Spleen (tissue), 11 donors: Measurements from ENCODE around the gene ZNF700. TPM values are rescaled to one million over a fixed set of nuclear protein-coding genes. Genes with fewer than 3 reads are reported as not detected.
A peak's percentile ranks its signal among the peaks of the same experiment; 100 is the strongest.
"Not testable (repeated sequence)": the region's sequence is repeated elsewhere in the genome, so short reads cannot be mapped to it uniquely, and the experiment has no call there.

ENCODE experiments used
- DNase-seq: peaks from one replicate; pipeline ENCODE4 v3.0.0-alpha.2; 2020
- H3K27ac ChIP-seq, 8 donors: fragments of 200-600 bp; sonication (generic) in 7 of 8; 1 replicate in 4 of 8; 2 replicates in 4 of 8; pipeline versions ENCODE4 v1.5.0 to v1.8.0; 2016 to 2021; ENCODE audit warnings: inconsistent platforms in 4 of 8, mild to moderate bottlenecking in 4 of 8, moderate library complexity in 1 of 8
- H3K27me3 ChIP-seq, 7 donors: fragments of 200-600 bp; sonication (generic) in 6 of 7; replicated peaks in 1 of 7; 1 replicate in 4 of 7; 2 replicates in 3 of 7; pipeline versions ENCODE4 v1.5.0 to v1.8.0; 2016 to 2021; ENCODE audit warnings: inconsistent platforms in 3 of 7, mild to moderate bottlenecking in 1 of 7
- H3K36me3 ChIP-seq, 6 donors: fragments of 200-600 bp; sonication (generic) in 5 of 6; 1 replicate in 4 of 6; 2 replicates in 2 of 6; pipeline versions ENCODE4 v1.5.0 to v1.8.0; 2016 to 2021; ENCODE audit warnings: inconsistent platforms in 2 of 6
- H3K4me1 ChIP-seq, 6 donors: fragments of 200-600 bp; sonication (generic) in 5 of 6; 1 replicate in 3 of 6; 2 replicates in 3 of 6; pipeline versions ENCODE4 v1.5.0 to v1.8.0; 2016 to 2021; ENCODE audit warnings: inconsistent platforms in 3 of 6
- H3K4me3 ChIP-seq, 8 donors: fragments of 200-600 bp; sonication (generic) in 7 of 8; 1 replicate in 4 of 8; 2 replicates in 4 of 8; pipeline versions ENCODE4 v1.5.0 to v1.8.0; 2016 to 2021; ENCODE audit warnings: inconsistent platforms in 4 of 8, mild to moderate bottlenecking in 4 of 8, moderate library complexity in 2 of 8
- H3K9me3 ChIP-seq, 8 donors: fragments of 200-600 bp; sonication (generic) in 7 of 8; 1 replicate in 4 of 8; 2 replicates in 4 of 8; pipeline versions ENCODE4 v1.5.0 to v1.8.0; 2016 to 2021; ENCODE audit warnings: inconsistent platforms in 4 of 8
- POLR2A ChIP-seq, 3 donors: fragments of 450-650 bp; IDR thresholded peaks; one replicate each; pipeline ENCODE4 v1.5.1; 2017; ENCODE audit warnings: antibody characterized with exemption in 3 of 3, mild to moderate bottlenecking in 1 of 3
- POLR2AphosphoS5 ChIP-seq, 3 donors: sonication (generic); formaldehyde crosslinking; IDR thresholded peaks; one replicate each; pipeline ENCODE4 v1.5.1; 2017; ENCODE audit warnings: antibody characterized with exemption in 3 of 3
- WGBS, 5 donors: extraction: QIAGEN DNeasy Blood & Tissue Kit in 3 of 5; methylation state at CpG; one replicate each; pipeline versions ENCODE4 v1.1.5 to v1.1.7; 2013 to 2018; 5-methylcytosine and 5-hydroxymethylcytosine counted together
- intact Hi-C: fragments of 100-400 bp; cut with DNase I; formaldehyde crosslinking; loops from one replicate; pipeline ENCODE4 v1.15.0; 2023; ENCODE audit warnings: low total_unique reads
- polyA plus RNA-seq, 3 donors: library from polyadenylated mRNA; stranded (reverse); fragments of 200-250 nt; gene quantifications; one replicate each; pipeline ENCODE4 v1.2.1, GENCODE V29; 2013
- total RNA-seq, 7 donors: library from RNA; depleted of rRNA in 3 of 7; stranded (reverse); fragments of >200 nt in 3 of 7; fragmentation: NEBNext Ultra II Directional in 4 of 7; extraction: Animal tissue kit (Norgen Biotek cat#: 25700) in 4 of 7; gene quantifications; one replicate each; pipeline versions ENCODE4 v1.1.0 to v1.2.1, GENCODE V29; 2016 to 2021
- TF ChIP-seq, protein P1 (sequence below), 11 experiments: fragments of 200-600 bp in 7 of 11; fragments of 450-650 bp in 4 of 11; sonication (generic) in 4 of 11; IDR thresholded peaks in 8 of 11; conservative IDR thresholded peaks in 3 of 11; 1 replicate in 7 of 11; 2 replicates in 4 of 11; pipeline versions ENCODE4 v1.4.0 to v1.8.0; 2016 to 2021; ENCODE audit warnings: antibody characterized with exemption in 11 of 11, inconsistent platforms in 4 of 11, mild to moderate bottlenecking in 1 of 11
- donor health status: healthy with polysubstance abuse.
- donor health status: DM: no; HTN: no; CAD: no; lungs with moderate emphysema.
- donor health status: DM: no; HTN: no; CAD: no.
- donor health status: Bipolar disorder and iron deficiency.
- donor health status: healthy.
- donor health status: DM: no; HTN: no; CAD: no.
- donor health status: DM: yes; HTN: yes; CAD: no.

ZNF700 gene
- total and polyA plus RNA-seq, 10 donors: 12.2 to 34.0 (median 24.3) TPM

- no peaks in the 10 kb centered on the region for H3K4me1 ChIP-seq
- intact Hi-C loops: no loop called here
- H3K36me3 ChIP-seq: peaks cover 38 to 92% (median 65%) of the 10 kb centered on the region in 6 donors
- 94 to 99% (median 98%) methylated on average over 4 of the region's 4 CpGs for WGBS, 5 donors
- TF ChIP-seq POLR2AphosphoS5 (IDR thresholded peaks at IDR 0.05): no peak
- no peaks in the 10 kb centered on the region for H3K27me3 ChIP-seq
- H3K4me3 ChIP-seq: peak overlapping the region in 1 of 8 donors; percentile 4
- H3K27ac ChIP-seq: no peak overlapping the region
- peaks cover 53 to 100% (median 100%) of the 10 kb centered on the region in 8 donors for H3K9me3 ChIP-seq
- DNase-seq: no peak
These were observed 24.3 kb downstream of the ZNF700 start for GRCh38 chr19:11949201-11949600.

DNA sequence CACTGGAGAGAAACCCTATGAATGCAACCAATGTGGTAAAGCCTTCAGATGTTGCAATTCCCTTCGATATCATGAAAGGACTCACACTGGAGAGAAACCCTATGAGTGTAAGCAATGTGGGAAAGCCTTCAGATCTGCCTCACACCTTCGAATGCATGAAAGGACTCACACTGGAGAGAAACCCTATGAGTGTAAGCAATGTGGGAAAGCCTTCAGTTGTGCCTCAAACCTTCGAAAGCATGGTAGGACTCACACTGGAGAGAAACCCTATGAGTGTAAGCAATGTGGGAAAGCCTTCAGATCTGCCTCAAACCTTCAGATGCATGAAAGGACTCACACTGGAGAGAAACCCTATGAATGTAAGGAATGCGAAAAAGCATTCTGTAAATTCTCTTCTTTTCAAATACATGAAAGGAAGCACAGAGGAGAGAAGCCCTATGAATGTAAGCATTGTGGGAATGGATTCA lies 24.7 kb downstream of the ZNF700 start:
- Histone ChIP-seq H3K4me3 (peak overlapping the region in 1 of 8 donors; percentile 4), H3K36me3 (peaks cover 36 to 88% (median 61%) of the 10 kb centered on the region in 6 donors)
- H3K27ac ChIP-seq: not testable (repeated sequence)

DNA sequence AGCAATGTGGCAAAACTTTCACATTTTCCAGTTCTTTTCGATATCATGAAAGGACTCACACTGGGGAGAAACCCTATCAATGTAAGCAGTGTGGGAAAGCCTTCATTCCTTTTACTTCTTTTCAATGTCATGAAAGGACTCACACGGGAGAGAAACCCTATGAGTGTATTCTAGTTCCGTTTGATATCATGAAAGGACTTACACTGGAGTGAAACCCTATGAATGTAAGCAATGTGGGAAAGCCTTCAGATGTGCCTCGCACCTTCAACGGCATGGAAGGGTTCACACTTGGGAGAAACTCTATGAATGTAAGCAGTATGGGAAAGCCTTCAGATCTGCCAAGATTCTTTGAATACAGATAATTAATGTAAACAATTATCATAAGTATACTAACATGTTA lies 25.4 kb downstream of the ZNF700 start:
- DNase-seq: no peak
- Histone ChIP-seq H3K27ac (no peak overlapping the region), H3K4me1 (no peaks in the 10 kb centered on the region), H3K4me3 (peak overlapping the region in 1 of 8 donors; percentile 4), H3K27me3 (no peaks in the 10 kb centered on the region), H3K9me3 (peaks cover 42 to 100% (median 100%) of the 10 kb centered on the region in 8 donors), H3K36me3 (peaks cover 30 to 81% (median 55%) of the 10 kb centered on the region in 6 donors)
- intact Hi-C loops: no loop called here
- WGBS, 5 donors: 95 to 98% (median 97%) methylated on average over 5 of the region's 5 CpGs
- TF ChIP-seq POLR2AphosphoS5 (IDR thresholded peaks at IDR 0.05) (no peak), POLR2A (IDR thresholded peaks at IDR 0.05) (no peak)
- TF ChIP-seq, protein P1, sequence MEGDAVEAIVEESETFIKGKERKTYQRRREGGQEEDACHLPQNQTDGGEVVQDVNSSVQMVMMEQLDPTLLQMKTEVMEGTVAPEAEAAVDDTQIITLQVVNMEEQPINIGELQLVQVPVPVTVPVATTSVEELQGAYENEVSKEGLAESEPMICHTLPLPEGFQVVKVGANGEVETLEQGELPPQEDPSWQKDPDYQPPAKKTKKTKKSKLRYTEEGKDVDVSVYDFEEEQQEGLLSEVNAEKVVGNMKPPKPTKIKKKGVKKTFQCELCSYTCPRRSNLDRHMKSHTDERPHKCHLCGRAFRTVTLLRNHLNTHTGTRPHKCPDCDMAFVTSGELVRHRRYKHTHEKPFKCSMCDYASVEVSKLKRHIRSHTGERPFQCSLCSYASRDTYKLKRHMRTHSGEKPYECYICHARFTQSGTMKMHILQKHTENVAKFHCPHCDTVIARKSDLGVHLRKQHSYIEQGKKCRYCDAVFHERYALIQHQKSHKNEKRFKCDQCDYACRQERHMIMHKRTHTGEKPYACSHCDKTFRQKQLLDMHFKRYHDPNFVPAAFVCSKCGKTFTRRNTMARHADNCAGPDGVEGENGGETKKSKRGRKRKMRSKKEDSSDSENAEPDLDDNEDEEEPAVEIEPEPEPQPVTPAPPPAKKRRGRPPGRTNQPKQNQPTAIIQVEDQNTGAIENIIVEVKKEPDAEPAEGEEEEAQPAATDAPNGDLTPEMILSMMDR (IDR thresholded peaks at IDR 0.05 in 8 of 11, conservative IDR thresholded peaks at IDR 0.05 in 3 of 11): no peak

More for the DNA sequence above, 24.7 kb downstream of the ZNF700 start:
- H3K4me1 ChIP-seq, H3K27me3 ChIP-seq, DNase-seq, intact Hi-C loops: not testable (repeated sequence)
- H3K9me3 ChIP-seq: peaks cover 49 to 100% (median 100%) of the 10 kb centered on the region in 8 donors
- 96 to 98% (median 97%) methylated on average over 4 of the region's 4 CpGs for WGBS, 5 donors

DNA sequence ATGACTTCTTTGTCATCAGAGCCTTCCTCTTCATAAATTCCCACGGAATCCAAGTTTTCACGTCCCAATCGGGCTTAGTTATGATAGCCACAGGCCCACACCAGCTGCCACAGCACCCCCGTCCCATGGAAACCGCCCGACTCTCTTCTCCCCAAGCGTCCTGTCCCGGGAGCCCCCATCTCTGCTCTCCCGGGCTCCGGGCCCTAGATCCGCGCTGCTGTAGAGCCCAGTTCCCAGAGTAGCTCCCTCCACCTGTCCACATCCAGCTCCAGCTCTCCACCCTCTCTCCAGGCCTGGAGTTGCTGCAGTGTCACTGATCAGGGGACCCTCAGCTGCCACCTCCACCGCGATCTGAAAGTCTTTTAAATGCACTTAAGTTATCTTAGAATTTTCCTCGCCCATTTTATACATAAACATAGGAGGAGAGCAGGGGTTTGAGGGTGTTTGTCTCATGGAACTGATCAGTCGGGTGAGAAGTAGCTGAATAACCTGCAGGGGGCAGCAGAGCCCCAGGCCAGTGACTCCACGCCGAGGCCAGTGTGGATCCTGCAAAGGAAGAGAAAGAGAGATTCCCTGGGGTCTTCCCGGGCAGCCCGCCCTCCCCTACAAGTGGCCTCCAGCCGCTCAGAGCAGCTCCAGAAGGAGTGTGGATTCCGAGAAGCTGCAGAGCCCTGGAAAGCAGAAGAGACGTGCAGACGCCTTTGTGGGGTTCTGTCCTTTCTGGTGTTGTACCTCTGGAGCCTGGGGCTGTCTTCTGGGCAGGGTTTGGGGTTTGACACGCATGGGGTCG lies 38.9 kb downstream of the ZNF700 start:
- TF ChIP-seq, protein P1 (IDR thresholded peaks at IDR 0.05 in 8 of 11, conservative IDR thresholded peaks at IDR 0.05 in 3 of 11): peak; percentile 55 to 90 (median 83)
- no peak for TF ChIP-seq POLR2AphosphoS5 (IDR thresholded peaks at IDR 0.05)
- TF ChIP-seq POLR2A (IDR thresholded peaks at IDR 0.05): no peak
- peak overlapping the region in 4 of 8 donors; percentile 72 to 83 (median 77) for H3K4me3 ChIP-seq
- H3K9me3 ChIP-seq: no peaks in the 10 kb centered on the region
- H3K36me3 ChIP-seq: peaks cover 0 to 5% (median 0%) of the 10 kb centered on the region in 6 donors
- H3K4me1 ChIP-seq: peaks cover 10 to 32% (median 23%) of the 10 kb centered on the region in 6 donors
- peak overlapping the region in 7 of 8 donors; percentile 96 to 99 (median 98) for H3K27ac ChIP-seq
- intact Hi-C loops: no loop called here
- peak; percentile 91 for DNase-seq
- WGBS, 5 donors: 39 to 44% (median 39%) methylated on average over 26 of the region's 26 CpGs
- H3K27me3 ChIP-seq: no peaks in the 10 kb centered on the region

DNA sequence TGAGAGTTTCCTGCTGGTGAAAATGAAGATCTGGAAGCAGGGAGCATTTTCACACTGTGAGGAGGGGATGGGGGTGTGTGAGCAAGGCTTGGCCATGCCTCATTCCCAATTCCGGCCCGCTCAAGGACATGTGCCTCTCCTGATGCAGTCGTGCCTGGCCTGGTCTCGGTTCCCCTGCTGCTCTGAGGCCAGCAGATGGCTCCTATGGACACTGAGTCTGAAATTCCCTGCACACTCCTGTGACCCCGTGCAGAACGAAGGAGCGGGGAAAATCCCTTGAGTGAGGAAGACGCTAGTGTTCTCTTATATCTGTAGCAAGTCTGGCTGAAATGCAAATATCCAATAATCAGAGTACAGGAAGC lies 39.6 kb downstream of the ZNF700 start:
- intact Hi-C loops: no loop called here
- Histone ChIP-seq H3K4me1 (peaks cover 10 to 32% (median 23%) of the 10 kb centered on the region in 6 donors), H3K9me3 (no peaks in the 10 kb centered on the region), H3K27ac (peak overlapping the region; percentile 93 to 99 (median 98)), H3K36me3 (peaks cover 0 to 5% (median 0%) of the 10 kb centered on the region in 6 donors), H3K27me3 (no peaks in the 10 kb centered on the region), H3K4me3 (peak overlapping the region; percentile 47 to 83 (median 74))
- TF ChIP-seq POLR2A (IDR thresholded peaks at IDR 0.05): no peak
- TF ChIP-seq, protein P1 (IDR thresholded peaks at IDR 0.05 in 8 of 11, conservative IDR thresholded peaks at IDR 0.05 in 3 of 11): peak in 1 of 11 experiments; percentile 9
- DNase-seq: peak; percentile 81
- WGBS, 5 donors: 2 to 7% (median 6%) methylated on average over 8 of the region's 8 CpGs
